Astrocyte (in vitro differentiated cells and primary cell): ENCODE measurements around the gene CCNL2.

ENCODE experiments used
- EZH2 ChIP-seq: IDR thresholded peaks from 2 replicates; pipeline ENCODE4 v1.6.1; 2012; ENCODE audit warnings: mild to moderate bottlenecking, low read length, inconsistent platforms; ENCODE audit not compliant: insufficient read depth
- TF ChIP-seq, protein P1 (sequence below): IDR thresholded peaks from 2 replicates; pipeline ENCODE4 v1.5.1; 2011; ENCODE audit warnings: low read depth, mild to moderate bottlenecking, inconsistent platforms, low read length, moderate library complexity; ENCODE audit not compliant: insufficient read depth

DNA sequence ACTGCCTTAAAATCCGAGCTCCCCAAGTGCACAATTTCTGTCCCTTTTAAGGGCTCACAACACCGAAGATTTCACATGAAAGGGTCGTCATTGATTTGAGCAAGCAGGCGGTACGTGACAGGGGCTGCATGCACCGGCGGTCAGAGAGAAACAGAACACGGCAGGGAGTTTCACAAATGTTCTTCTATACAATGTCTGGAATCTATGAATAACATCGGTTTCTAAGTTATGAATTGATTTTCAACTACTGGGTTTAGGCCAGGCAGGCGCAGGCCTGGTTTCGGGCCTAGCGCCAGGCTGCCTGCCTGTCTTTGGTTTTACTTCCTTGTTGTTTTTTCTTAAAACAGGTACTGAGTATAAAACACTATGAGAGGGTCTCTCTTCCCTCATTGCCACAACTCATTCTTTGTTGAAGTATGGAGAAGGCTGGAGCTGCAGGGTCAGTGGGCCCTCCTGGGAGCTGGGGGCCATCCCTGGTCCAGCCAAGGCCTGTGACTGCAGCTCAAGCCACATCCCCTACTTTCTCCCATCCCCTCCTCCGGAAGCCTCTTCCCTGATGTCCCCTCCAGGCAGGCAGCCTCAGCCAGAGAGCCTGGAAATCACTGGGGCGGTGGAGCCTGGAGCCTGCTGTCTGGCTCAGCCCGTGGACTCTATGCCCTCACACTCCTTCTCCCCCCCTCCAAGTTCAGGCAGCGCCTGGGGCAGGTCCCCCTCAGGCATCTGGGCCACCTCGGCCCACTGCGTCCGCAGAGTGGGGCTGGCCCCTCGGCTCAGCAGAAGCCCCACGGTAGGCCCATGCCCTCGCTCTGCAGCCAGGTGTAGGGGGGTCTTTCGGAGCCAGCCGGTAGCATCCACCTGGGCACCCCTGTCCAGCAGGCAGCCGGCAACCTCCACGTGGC is 19.6 kb upstream of the CCNL2 start:
- TF ChIP-seq, protein P1, sequence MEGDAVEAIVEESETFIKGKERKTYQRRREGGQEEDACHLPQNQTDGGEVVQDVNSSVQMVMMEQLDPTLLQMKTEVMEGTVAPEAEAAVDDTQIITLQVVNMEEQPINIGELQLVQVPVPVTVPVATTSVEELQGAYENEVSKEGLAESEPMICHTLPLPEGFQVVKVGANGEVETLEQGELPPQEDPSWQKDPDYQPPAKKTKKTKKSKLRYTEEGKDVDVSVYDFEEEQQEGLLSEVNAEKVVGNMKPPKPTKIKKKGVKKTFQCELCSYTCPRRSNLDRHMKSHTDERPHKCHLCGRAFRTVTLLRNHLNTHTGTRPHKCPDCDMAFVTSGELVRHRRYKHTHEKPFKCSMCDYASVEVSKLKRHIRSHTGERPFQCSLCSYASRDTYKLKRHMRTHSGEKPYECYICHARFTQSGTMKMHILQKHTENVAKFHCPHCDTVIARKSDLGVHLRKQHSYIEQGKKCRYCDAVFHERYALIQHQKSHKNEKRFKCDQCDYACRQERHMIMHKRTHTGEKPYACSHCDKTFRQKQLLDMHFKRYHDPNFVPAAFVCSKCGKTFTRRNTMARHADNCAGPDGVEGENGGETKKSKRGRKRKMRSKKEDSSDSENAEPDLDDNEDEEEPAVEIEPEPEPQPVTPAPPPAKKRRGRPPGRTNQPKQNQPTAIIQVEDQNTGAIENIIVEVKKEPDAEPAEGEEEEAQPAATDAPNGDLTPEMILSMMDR = no peak
- TF ChIP-seq EZH2 = no peak
